HG02588 (cell line): Measurements from ENCODE around the gene HSPB9.

Experiments used
- ATAC-seq: cut with Tn5 transposase; IDR thresholded peaks from one replicate; pipeline ENCODE4 v1.9.1; 2021; ENCODE audit warnings: mild to moderate bottlenecking, moderate library complexity; ENCODE audit not compliant: unreplicated experiment

The HSPB9 gene

GRCh38 chr17:42098730-42099399 is 23.7 kb upstream of the HSPB9 start:
- no peak for ATAC-seq

- ATAC-seq: no peak
Measured at GRCh38 chr17:42101513-42102292, 20.9 kb upstream of the HSPB9 start.

- no peak for ATAC-seq
Measured at GRCh38 chr17:42103221-42103954, 19.2 kb upstream of the HSPB9 start.

- no peak for ATAC-seq
Measured at GRCh38 chr17:42104264-42104663, 18.3 kb upstream of the HSPB9 start.

- no peak for ATAC-seq
Measured at GRCh38 chr17:42106009-42106408, 16.6 kb upstream of the HSPB9 start.

- no peak for ATAC-seq
Measured at GRCh38 chr17:42107124-42107523, 15.5 kb upstream of the HSPB9 start.

- peak; percentile 65 for ATAC-seq
Measured at GRCh38 chr17:42107597-42108576, 14.7 kb upstream of the HSPB9 start.

GRCh38 chr17:42109086-42109485 is 13.5 kb upstream of the HSPB9 start:
- no peak for ATAC-seq

GRCh38 chr17:42110301-42111264 is 12.0 kb upstream of the HSPB9 start:
- no peak for ATAC-seq

GRCh38 chr17:42111265-42111636 is 11.4 kb upstream of the HSPB9 start:
- no peak for ATAC-seq

GRCh38 chr17:42111871-42112551 is 10.6 kb upstream of the HSPB9 start:
- ATAC-seq: peak; percentile 12

- peak; percentile 50 for ATAC-seq
Measured at GRCh38 chr17:42112552-42113176, 9.9 kb upstream of the HSPB9 start, which contains the start of gene DHX58. TSS of gene DHX58 (minus strand) at chr17:42112714. CDS start at chr17:42111892, 822 bp downstream.

GRCh38 chr17:42113293-42114069 is 9.1 kb upstream of the HSPB9 start:
- ATAC-seq: no peak

- no peak for ATAC-seq
Measured at GRCh38 chr17:42114118-42114517, 8.5 kb upstream of the HSPB9 start.

GRCh38 chr17:42116705-42117396 is 5.8 kb upstream of the HSPB9 start:
- ATAC-seq: no peak

GRCh38 chr17:42117397-42118125 is 5.0 kb upstream of the HSPB9 start:
- ATAC-seq: no peak
